GM03348 (cell line): ENCODE measurements around the gene HCRTR1.
"Not testable (repeated sequence)": the region's sequence is repeated elsewhere in the genome, so short reads cannot be mapped to it uniquely, and the experiment has no call there.

ENCODE experiments used
- DNase-seq: peaks from one replicate; pipeline ENCODE4 v3.0.0; 2012; ENCODE audit warnings: low spot score

The HCRTR1 gene

DNA sequence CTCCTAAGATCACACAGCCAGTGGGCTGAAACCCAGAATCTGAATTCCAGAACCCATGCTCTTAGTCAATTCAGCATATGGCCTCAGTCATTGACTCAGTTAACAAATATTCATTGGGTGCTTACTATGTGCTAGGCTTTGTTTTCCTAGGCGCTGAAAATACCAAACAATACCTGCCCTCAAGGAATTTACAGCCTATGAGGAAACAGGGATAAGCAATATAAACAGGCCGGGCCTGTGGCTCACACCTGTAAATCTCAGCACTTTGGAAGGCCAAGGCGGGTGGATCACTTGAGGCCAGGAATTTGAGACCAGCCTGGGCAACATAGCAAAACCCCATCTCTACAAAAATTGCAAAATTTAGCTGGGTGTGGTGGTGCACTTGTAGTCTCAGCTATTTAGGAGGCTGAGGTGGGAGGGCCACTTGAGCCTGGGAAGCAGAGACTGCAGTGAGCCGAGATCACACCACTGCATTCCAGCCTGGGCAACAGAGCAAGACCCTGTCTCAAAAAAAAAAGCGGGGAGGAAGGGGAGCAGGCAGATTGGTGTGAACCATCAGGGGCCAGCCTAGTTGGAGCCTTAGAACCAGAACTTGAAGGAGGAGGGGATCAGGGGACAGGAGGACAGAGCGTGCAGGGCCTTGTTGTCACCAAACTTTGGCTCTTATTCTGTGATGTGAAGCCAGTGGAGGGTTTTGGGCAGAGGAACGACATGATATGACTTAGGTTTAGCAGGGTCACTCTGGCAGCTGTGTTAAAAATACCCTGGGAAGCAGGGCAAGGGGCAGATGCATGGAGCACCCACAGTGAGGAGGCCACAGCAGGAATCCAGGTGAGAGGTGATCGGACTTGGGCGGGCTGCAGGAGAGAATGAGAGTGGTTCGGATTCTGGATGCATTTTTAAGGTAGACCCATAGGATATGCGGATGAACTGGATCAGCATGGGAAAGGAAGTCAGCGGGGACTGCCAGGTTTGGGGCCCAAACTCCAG lies 35.4 kb upstream of the HCRTR1 start:
- peak; percentile 43 for DNase-seq

DNA sequence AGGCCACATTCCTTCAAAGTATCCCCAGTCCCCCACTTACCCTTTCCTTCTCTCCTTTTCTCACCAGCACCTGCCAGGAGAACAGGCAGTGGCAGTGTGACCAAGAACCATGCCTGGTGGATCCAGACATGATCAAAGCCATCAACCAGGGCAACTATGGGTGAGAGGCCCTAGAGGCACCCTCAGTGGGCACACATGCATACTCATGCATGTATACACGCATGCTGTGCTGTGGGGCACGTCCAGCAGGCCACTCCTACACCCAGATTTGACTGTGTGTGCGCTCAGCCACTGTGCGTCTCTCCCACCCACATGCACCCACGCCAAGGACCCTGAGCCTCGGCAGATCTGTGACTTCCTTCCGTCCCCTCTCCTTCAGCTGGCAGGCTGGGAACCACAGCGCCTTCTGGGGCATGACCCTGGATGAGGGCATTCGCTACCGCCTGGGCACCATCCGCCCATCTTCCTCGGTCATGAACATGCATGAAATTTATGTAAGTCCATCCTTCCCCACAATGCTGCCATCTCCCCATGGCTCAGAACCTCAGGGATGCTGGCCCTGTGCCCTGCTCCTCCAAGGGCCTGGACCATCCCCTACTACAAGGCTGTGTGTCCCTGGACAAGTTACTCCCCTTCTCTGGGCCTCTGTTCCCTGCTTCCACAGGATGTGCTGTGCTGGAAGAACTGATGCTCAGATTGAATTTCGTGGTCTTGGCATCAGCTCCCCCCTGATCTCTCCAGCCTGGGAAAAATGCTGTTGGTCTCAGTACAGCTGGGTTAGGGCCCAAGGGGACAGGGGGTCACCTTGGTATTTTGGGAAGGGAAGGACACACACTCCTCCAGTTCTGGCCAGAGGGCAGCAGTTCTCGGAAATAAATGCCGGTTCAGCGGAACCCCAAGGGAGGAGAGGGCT lies 34.2 kb upstream of the HCRTR1 start:
- no peak for DNase-seq

DNA sequence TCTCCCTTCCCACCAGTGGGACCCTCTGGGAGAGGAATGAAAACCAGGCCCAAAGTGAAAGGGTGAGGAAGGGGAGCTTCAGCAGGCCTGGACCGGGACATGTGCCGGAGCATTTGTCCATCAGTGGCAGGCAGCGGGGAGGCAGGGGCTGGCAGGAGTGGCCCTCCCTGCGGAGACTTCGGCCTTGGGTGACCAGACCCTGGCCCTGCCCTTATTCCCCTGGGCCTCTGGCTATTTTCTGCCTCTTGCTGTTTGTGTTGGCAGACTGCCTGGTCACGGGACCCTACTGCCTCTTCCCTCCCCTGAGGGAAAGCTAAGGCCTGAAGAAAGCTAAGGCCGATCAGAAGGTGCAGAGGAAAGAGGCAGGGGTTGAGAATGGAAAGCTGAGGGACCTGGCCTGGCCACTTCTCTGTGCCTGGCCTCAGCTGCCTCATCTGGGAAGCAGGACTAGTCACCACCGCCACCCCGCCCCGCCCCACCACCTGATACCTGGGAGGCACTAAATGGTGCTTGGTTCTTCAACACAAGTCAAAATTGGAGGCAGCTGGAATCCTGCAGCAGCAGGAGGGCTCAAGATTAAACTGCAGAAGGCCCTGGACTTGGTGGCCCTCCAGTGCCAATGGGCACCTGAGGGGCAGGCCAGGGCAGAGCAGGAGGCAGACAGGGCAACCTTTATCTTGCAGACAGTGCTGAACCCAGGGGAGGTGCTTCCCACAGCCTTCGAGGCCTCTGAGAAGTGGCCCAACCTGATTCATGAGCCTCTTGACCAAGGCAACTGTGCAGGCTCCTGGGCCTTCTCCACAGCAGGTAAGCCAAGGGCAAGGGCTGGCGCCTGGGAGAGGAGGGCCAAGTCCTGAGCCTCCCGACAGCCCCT lies 33.3 kb upstream of the HCRTR1 start:
- DNase-seq: no peak

DNA sequence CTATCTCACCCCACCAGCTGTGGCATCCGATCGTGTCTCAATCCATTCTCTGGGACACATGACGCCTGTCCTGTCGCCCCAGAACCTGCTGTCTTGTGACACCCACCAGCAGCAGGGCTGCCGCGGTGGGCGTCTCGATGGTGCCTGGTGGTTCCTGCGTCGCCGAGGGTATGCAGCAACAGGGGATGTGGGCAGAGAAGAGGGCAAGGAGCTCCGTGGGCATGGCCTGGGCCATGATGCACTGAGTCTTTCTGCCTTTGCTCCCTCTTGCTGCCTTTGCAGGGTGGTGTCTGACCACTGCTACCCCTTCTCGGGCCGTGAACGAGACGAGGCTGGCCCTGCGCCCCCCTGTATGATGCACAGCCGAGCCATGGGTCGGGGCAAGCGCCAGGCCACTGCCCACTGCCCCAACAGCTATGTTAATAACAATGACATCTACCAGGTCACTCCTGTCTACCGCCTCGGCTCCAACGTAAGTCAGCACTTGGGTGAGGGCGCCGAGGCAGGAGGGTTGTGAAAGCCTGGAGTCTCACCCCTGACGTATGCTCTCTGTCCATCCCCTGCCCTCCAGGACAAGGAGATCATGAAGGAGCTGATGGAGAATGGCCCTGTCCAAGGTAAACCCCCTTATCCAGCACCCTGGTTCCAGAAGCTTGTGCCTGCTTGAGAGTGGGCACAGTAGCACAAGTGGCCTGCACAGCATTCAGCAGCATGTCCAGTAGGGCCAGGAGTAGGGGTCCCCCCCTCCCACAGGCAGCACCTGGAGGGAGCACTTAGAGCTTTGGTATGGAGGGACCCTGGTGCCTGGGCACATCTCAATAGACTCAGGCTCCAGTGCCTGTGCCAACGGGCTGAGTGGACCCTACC lies 32.4 kb upstream of the HCRTR1 start:
- DNase-seq: no peak

DNA sequence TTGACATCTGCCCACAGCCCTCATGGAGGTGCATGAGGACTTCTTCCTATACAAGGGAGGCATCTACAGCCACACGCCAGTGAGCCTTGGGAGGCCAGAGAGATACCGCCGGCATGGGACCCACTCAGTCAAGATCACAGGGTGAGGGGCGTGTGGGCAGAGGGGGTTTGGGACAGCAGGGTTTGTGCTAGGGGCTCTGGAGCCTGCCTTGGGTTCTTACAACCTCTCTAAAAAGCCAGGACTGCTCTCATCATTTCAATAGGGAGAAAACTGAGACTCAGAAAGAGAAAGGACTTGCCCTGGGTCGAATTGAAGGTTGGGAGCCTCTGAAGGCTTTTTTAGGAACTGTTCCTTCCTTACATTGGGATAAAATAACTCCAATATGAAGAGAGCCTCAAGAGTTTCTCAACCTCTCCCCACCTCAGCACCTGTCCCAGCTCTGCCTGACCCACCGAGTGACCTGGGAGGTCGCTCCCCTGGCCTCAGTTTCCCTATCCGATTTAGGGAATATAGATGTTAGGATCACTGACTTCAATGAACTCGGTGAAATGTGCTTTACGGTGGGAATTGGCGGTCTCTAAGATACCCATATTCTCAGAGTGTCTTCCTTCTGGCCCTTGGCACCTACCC lies 31.6 kb upstream of the HCRTR1 start:
- DNase-seq: no peak

DNA sequence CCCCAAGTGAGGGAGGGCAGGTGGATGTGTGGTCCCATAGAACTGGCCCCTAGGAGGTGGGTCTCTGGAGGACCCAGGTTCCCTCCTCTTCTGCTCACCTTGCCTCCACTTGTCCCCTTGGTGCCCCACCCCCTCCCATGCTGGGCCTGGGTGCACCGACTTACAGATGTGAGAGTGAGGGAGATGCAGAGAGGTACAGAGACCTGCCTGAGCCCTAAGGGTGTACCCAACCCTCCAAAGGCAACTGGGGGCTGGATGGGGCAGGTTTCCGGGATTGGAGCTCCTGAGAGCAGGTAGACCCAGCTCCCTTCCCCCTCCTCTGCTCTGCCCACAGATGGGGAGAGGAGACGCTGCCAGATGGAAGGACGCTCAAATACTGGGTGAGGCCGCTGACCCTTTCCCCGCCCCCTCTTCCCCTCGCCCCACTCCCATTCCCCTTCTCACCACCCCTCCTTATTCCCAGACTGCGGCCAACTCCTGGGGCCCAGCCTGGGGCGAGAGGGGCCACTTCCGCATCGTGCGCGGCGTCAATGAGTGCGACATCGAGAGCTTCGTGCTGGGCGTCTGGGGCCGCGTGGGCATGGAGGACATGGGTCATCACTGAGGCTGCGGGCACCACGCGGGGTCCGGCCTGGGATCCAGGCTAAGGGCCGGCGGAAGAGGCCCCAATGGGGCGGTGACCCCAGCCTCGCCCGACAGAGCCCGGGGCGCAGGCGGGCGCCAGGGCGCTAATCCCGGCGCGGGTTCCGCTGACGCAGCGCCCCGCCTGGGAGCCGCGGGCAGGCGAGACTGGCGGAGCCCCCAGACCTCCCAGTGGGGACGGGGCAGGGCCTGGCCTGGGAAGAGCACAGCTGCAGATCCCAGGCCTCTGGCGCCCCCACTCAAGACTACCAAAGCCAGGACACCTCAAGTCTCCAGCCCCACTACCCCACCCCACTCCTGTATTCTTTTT lies 30.8 kb upstream of the HCRTR1 start:
- DNase-seq: no peak

DNA sequence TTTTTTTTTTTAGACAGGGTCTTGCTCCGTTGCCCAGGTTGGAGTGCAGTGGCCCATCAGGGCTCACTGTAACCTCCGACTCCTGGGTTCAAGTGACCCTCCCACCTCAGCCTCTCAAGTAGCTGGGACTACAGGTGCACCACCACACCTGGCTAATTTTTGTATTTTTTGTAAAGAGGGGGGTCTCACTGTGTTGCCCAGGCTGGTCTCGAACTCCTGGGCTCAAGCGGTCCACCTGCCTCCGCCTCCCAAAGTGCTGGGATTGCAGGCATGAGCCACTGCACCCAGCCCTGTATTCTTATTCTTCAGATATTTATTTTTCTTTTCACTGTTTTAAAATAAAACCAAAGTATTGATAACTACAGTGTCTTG lies 30.2 kb upstream of the HCRTR1 start:
- not testable (repeated sequence) for DNase-seq

DNA sequence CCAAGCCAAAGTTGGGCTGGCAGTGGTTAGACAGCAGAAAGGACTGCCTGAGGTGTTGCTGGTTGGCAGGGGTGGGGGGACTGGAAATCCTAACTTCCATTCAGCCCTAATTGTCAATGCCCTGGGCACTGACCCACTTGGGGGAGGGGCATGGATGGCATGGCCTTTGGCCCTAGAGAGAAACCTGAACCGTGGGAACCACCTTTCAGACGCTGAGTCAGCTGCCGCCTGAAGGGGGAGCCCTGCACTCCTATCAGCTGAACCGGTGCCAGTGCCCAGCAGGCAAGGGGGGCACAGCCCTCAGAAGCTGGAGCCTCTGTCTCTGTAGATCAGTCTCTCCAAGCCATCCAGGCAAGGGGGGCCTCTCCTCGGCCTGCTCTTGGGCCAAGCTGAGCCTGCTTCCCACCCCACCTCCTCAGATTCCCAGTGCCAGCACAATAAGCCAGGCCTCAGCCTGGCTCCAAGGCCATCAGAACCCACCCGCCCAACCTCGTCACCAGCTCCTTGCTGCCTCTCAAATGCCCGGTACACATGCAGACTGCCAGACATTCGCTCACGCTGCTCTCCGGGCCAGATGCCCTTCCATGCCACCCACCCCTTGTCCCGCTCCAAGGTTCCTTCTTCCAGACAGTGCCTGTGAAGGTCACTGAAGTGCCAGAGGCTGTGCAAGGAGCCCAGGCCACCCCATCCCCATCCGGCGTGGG lies 29.6 kb upstream of the HCRTR1 start:
- peak; percentile 71 for DNase-seq

DNA sequence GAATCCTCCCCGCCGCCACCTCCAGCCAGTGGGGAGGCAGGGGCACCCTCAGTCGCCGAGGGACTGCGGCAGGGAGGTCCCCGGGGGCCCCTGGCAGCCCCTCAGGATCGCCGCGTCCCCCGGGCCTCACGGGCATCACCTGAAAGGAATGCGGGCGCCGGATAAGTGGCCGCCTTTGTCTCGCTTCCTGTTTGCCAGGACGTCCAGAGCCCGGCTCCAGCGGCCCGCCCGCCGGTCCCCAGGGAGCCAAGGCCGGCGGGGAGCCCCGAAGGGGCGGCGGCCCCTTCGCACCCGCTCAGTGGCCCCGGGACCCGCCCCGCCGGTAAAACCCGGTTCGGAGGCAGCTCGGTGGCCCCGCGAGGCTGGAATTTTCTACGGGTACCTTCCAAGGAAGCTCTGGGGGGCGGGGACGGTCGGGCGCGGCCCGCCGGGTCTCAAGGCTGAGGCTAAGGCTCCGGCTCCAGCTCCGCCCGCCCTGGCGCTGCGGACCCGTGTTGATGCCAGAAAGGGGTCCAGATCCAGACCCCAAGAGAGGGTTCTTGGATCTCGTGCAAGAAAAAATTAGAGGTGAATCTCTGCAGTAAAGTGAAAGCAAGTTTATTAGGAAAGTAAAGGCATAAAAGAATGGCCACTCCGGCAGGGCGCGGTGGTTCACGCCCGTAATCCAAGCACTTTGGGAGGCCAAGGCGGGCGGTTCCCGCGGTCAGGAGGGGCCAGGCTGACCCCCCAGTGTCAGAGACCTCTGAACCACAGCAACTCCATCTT lies 28.6 kb upstream of the HCRTR1 start:
- DNase-seq: peak; percentile 79

DNA sequence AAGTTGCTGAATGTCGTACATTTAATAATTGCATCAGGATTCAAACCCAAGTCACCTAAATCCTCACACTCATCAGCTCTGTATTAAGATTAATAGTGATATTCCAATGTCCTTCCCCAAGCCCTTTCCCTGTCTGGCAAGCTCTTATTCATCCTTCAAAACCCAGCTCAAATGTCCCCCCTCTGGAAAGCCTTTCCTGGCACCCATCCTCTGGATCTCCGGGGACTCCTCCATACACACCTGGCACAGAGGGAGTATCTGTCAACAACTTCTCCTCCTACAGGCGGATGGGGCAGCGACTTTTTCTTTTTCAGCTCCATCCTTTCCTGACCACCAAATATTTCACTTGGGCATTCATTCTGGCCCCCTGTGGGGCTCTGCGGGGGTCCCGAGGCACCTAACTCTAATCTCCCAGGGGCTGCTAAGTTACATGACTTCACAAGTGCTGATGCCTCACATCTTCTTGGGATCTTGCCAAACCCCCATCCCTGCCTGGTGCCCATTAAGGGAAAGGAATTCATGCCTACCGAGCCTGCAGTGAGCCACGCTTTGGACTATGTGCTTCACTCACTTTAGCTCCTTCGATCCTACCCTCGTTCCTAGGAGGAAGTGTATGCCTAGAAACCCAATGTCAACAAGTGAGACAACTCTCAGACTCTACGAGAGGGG lies 25.9 kb upstream of the HCRTR1 start:
- DNase-seq: no peak

DNA sequence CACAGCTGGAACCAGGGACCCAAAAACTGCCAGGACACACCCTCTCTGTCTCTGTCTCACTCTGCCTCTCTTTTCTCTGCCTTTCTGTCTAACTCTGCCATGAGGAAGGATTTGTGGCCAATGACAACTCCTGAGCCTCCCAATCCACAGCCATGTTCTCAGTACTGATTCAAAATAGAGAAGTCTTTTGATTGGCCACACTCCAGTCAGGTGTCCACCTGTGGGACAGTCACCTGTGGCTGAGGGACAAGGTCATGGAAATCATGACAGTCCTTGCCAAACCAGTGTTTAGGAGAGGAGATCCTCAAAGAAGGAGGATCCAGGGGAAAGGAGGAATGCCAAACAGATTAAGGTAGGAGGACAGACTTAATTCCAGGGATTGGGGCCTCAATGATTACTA lies 25.4 kb upstream of the HCRTR1 start:
- DNase-seq: no peak

DNA sequence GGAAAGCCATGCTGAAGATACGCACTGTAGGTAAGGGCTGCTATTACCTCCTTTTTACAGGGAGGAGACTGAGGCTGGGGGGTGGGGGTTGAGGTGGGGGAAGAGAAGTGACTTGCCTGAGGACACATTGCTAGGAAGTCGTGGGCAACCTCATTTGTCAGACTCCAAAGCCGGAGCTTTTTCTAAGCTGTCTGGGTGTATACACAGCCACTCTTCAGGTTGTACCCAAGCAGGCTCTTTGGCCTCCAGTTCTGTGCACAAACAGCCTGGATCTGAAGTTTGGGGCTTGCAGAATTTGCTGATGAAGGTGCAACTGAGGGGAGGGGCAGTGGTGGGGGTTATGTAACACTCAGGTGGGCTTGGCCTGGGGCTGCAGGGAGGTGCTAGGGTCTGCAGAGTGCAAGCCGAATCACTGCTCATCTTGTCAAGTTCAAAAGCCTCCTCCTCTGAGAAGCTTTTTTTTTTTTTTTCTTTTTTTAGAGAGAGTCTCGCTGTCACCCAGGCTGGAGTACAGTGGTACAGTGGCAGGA lies 24.3 kb upstream of the HCRTR1 start:
- no peak for DNase-seq

DNA sequence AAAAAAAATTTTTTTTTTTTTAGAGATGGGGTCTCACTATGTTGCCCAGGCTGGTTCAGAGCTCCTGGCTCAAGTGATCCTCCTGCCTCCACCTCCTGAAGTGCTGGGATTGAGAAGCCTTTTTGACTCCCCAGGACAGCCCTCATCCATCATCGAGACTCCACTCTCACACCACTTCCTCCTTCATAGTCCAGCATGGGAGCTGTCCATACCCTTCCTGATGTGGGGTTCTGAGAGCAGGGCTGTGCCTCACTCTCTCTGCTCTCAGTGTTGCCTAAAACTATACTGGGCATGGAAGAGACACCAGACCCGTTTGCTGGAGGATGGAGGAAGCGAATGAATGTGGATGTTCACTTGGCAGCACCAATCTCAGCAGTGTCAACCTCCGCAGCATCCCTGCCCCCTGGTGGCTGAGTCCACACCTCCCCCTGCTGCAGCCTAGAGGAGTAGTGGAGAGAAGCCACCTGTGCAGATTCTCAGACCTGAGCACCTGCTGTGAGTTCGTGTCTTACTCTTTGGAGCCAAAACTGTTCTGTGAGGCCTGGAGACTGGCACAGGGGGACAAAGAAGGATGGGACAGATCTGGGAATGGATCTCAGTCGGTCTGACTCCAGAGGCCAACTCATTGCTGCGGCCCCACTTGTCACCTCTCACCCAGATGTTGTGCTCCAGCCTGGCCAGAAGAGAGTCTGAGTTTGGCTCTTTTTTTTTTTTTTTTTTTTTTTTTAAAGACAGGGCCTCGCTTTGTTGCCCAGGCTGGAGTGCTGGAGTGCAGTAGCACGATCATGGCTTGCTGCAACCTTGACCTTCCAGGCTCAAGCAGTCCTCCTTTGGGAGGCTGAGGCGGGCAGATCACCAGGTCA lies 23.5 kb upstream of the HCRTR1 start:
- DNase-seq: peak; percentile 89

DNA sequence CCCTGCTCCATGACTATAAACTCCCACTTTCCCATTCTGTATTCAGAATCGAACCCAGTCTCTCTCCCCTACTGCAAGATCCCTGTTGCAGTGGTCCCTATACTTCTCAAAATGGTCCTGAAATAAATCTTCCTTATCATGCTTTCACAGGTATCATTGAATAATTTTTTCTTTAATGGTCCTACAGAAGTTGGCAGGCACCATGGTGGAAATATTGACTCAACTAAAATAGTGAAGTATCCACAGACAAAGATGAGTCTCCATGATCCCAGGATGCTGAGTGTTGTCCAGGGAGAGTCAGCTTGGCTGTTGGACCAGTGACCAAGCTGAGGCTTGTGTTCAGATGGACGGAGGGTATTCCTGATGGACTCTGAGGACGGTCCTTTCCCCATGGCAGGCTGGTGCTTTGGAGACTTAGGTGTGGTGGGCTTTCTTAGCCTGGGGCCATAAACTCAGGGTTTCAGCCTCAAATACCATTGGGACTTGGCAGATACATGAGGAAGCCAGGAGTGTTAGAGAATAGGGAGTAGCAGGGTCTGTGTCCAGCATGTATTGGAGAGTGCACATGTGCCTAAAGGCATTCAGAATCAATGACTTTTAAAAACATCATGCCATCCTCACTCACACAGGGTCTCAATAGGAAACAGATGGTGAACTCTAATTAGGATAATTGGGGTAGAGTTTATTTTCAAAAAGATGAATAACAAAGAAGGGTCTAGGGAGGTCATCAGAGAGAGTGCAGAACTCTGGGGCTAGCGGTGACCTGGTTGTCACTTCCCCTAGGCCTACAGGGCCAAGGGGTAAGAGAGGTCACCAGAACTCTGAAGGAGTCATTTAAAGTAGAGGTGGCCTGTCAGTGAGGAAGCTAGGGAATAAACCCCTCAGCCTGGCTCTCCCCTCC lies 21.4 kb upstream of the HCRTR1 start:
- no peak for DNase-seq

DNA sequence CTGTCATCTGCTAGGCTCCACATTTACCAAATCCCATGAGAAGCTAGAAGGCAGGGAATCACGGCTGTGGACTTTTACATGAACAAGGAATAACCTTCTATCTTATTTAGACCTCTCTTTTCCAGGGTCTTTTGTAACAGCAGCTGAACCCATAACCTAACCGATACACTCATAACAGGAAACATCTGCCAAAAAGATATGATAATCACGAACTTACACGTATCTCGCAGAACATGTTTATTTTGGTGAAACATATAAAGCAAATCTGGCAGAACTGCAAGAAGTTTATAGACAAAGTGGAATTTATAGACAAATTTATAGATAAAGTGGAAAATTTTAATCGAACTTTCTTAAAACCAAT lies 20.8 kb upstream of the HCRTR1 start:
- no peak for DNase-seq
